ENCODE data around the gene PPP2R2C.
A peak's percentile ranks its signal among the peaks of the same experiment; 100 is the strongest.

Gene PPP2R2C

GRCh38 chr4:6448476-6449170, 23.8 kb downstream of the PPP2R2C start:
- DNase-seq (ENCODE audit: low spot score), result no peak

GRCh38 chr4:6447672-6448171, 24.7 kb downstream of the PPP2R2C start:
- no peak for DNase-seq (ENCODE audit: low spot score)

- DNase-seq (ENCODE audit: low spot score), result no peak
These were observed 25.6 kb downstream of the PPP2R2C start for GRCh38 chr4:6446538-6447451.

- no peak for DNase-seq (ENCODE audit: low spot score)
These were observed 26.3 kb downstream of the PPP2R2C start for GRCh38 chr4:6446130-6446482.

- DNase-seq (ENCODE audit: low spot score), result no peak
These were observed 26.8 kb downstream of the PPP2R2C start for GRCh38 chr4:6445403-6446129.

GRCh38 chr4:6444582-6444981, 27.8 kb downstream of the PPP2R2C start:
- no peak for DNase-seq (ENCODE audit: low spot score)

- peak; percentile 33 for DNase-seq (ENCODE audit: low spot score)
These were observed 29.1 kb downstream of the PPP2R2C start for GRCh38 chr4:6443035-6444023.

GRCh38 chr4:6442555-6442954, 29.9 kb downstream of the PPP2R2C start:
- no peak for DNase-seq (ENCODE audit: low spot score)

- DNase-seq (ENCODE audit: low spot score), result no peak
These were observed 30.7 kb downstream of the PPP2R2C start for GRCh38 chr4:6441758-6442157.

- no peak for DNase-seq (ENCODE audit: low spot score)
These were observed 31.2 kb downstream of the PPP2R2C start for GRCh38 chr4:6441202-6441582.

GRCh38 chr4:6440506-6441201, 31.8 kb downstream of the PPP2R2C start:
- DNase-seq (ENCODE audit: low spot score), result no peak

- no peak for DNase-seq (ENCODE audit: low spot score)
These were observed 33.2 kb downstream of the PPP2R2C start for GRCh38 chr4:6439120-6439762.

- no peak for DNase-seq (ENCODE audit: low spot score)
These were observed 34.6 kb downstream of the PPP2R2C start for GRCh38 chr4:6437826-6438238.

- no peak for DNase-seq (ENCODE audit: low spot score)
These were observed 37.4 kb downstream of the PPP2R2C start for GRCh38 chr4:6435010-6435409.

- no peak for DNase-seq (ENCODE audit: low spot score)
These were observed 41.5 kb downstream of the PPP2R2C start for GRCh38 chr4:6430927-6431326.

- DNase-seq (ENCODE audit: low spot score), result no peak
These were observed 44.8 kb downstream of the PPP2R2C start for GRCh38 chr4:6427439-6428090.

- no peak for DNase-seq (ENCODE audit: low spot score)
These were observed 45.6 kb downstream of the PPP2R2C start for GRCh38 chr4:6426571-6427438.

GRCh38 chr4:6425911-6426310, 46.5 kb downstream of the PPP2R2C start:
- DNase-seq (ENCODE audit: low spot score), result no peak

- no peak for DNase-seq (ENCODE audit: low spot score)
These were observed 47.1 kb downstream of the PPP2R2C start for GRCh38 chr4:6425336-6425735.

All from CD4-positive, alpha-beta T cell treated with Interleukin-2 at 100 ng/mL for 4 hours (primary cell).